ENCODE measurements around the gene FAM167B.

FAM167B gene

DNA sequence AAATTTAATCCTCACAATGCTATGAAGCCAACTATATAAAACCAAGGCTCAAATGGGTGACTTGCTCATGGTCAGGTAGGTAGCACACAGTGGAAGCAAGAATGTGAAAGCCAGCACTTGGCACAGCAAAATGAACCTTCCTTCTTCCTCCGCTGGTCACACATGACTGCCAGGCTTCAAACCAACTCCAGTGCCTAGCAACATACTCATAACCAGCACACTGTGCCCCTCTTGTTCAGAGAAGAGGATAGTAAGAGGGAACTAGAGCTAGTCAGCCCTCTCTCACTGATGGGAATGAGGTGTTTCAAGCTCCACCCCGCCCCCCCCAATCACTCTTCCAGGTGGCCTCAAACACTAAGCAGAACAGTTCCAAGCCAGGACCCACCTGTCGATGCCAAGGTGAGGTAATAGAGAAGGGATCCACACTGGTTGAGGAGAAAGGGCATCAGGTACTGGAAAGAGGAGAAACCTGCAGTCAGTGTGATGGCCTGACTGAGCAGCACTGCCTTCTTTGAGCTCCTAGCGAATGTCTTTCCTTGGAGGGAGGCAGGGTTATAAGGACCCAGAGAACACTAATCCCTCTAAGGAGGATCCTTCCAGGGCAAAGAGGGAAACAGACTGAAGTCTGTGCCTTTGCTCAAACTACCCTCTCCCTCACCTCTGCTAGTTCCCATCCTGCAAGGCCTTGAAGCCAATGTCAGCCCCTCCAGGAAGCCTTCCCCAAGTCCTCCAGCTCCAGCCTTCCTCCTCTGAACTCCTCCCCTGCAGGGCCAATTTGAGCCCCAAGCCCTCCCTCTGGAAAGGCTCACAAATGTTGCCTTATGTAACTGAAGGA lies 26.1 kb upstream of the FAM167B start:
- TF ChIP-seq NFIC (IDR thresholded peaks at IDR 0.05) = peak; percentile 30; the same call in 1 of the 2 replicates
- TF ChIP-seq, protein P1, sequence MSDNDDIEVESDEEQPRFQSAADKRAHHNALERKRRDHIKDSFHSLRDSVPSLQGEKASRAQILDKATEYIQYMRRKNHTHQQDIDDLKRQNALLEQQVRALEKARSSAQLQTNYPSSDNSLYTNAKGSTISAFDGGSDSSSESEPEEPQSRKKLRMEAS (IDR thresholded peaks at IDR 0.05) = no peak
- TF ChIP-seq TAF1 (IDR thresholded peaks at IDR 0.05; ENCODE audit: low read depth) = no peak

DNA sequence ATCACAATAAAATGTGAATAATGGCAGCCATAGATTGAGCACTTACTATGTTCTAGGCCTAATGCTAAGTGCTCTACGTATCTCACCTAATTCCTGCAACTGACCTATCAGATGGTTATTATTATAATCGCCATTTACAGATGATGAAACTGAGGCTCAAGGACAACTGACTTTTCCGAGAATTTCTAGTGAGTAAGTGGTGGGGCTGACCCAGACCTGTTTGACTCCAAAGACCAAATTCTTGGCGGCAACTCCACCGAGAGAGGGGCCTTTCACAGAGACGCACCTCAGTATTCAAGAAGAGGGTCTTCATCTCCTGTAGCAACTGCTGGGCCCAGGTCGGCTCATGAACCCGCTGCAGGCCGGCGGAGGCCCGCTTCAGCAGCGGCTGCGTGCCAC lies 25.4 kb upstream of the FAM167B start:
- TF ChIP-seq TCF12 (IDR thresholded peaks at IDR 0.05; ENCODE audit: low read depth) (no peak), FOXM1 (IDR thresholded peaks at IDR 0.05; ENCODE audit: borderline replicate concordance, low read depth) (no peak), TAF1 (IDR thresholded peaks at IDR 0.05; ENCODE audit: low read depth) (no peak), TEAD4 (IDR thresholded peaks at IDR 0.05) (no peak), EP300 (IDR thresholded peaks at IDR 0.05; ENCODE audit: borderline replicate concordance) (no peak), RAD21 (IDR thresholded peaks at IDR 0.05; ENCODE audit: low read depth) (no peak), NFIC (IDR thresholded peaks at IDR 0.05) (no peak), YY1 (IDR thresholded peaks at IDR 0.05; ENCODE audit: low read depth) (no peak), EGR1 (IDR thresholded peaks at IDR 0.05) (no peak), CEBPB (IDR thresholded peaks at IDR 0.05) (no peak), ZBTB7A (IDR thresholded peaks at IDR 0.05; ENCODE audit: low read depth) (no peak), CREB1 (IDR thresholded peaks at IDR 0.05; ENCODE audit: low read depth) (no peak)
- TF ChIP-seq, protein P2, sequence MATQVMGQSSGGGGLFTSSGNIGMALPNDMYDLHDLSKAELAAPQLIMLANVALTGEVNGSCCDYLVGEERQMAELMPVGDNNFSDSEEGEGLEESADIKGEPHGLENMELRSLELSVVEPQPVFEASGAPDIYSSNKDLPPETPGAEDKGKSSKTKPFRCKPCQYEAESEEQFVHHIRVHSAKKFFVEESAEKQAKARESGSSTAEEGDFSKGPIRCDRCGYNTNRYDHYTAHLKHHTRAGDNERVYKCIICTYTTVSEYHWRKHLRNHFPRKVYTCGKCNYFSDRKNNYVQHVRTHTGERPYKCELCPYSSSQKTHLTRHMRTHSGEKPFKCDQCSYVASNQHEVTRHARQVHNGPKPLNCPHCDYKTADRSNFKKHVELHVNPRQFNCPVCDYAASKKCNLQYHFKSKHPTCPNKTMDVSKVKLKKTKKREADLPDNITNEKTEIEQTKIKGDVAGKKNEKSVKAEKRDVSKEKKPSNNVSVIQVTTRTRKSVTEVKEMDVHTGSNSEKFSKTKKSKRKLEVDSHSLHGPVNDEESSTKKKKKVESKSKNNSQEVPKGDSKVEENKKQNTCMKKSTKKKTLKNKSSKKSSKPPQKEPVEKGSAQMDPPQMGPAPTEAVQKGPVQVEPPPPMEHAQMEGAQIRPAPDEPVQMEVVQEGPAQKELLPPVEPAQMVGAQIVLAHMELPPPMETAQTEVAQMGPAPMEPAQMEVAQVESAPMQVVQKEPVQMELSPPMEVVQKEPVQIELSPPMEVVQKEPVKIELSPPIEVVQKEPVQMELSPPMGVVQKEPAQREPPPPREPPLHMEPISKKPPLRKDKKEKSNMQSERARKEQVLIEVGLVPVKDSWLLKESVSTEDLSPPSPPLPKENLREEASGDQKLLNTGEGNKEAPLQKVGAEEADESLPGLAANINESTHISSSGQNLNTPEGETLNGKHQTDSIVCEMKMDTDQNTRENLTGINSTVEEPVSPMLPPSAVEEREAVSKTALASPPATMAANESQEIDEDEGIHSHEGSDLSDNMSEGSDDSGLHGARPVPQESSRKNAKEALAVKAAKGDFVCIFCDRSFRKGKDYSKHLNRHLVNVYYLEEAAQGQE (IDR thresholded peaks at IDR 0.05; ENCODE audit: low read depth) = no peak
- TF ChIP-seq, protein P1 (IDR thresholded peaks at IDR 0.05) = no peak
- TF ChIP-seq, protein P3, sequence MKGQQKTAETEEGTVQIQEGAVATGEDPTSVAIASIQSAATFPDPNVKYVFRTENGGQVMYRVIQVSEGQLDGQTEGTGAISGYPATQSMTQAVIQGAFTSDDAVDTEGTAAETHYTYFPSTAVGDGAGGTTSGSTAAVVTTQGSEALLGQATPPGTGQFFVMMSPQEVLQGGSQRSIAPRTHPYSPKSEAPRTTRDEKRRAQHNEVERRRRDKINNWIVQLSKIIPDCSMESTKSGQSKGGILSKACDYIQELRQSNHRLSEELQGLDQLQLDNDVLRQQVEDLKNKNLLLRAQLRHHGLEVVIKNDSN (IDR thresholded peaks at IDR 0.05) = no peak

DNA sequence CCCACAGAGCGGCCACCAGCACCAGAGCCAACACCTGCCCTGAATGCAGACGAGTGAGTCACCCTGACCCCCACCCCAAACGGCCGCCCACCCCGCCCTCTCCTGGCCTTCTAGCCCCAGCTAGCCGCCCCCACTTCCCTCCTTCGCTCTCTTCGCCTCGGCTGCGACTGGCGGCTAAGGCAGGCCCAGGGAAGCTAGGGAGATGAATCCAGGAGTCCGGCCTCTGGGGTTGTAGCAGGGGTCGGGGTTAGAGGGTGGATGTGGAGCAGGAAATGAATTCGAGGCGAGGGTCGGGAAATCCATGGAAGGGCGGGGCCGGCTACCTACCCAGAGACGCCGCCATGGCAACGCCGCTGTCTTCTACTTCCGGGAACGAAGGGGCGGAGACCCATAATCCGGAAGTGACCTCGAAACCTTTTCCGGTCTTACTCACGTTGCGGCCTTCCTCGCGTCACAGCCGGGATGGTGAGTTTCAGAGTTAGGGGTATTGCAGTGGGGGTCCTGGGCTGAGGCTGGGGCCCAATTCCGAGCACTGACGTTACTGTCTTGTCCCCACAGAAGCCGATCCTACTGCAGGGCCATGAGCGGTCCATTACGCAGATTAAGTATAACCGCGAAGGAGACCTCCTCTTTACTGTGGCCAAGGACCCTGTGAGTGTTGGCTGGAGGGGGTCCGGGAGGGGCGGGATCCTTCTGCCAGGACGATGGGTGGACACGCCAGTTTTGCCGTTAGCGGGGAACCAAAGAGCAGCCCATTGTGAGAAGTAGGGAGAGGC lies 24.9 kb upstream of the FAM167B start, which contains the start of the genes EIF3I and TMEM234:
EIF3I (plus strand) TSS at position 428 of the 776 bp plus-strand sequence; CDS start at position 463, 35 bp downstream.
TMEM234 (minus strand) TSS at position 374 of the 776 bp plus-strand sequence; CDS start at position 343, 31 bp downstream.
- peak; percentile 4; the same call in 1 of the 2 replicates for TF ChIP-seq TEAD4 (IDR thresholded peaks at IDR 0.05)
- TF ChIP-seq, protein P1 (IDR thresholded peaks at IDR 0.05) = peak; percentile 80
- TF ChIP-seq, protein P2 (IDR thresholded peaks at IDR 0.05; ENCODE audit: low read depth) = no peak
- TF ChIP-seq TCF12 (IDR thresholded peaks at IDR 0.05; ENCODE audit: low read depth) = peak; percentile 44; the same call in 1 of the 2 replicates
- peak; percentile 66 for TF ChIP-seq TAF1 (IDR thresholded peaks at IDR 0.05; ENCODE audit: low read depth)
- peak; percentile 70; the same call in 1 of the 2 replicates for TF ChIP-seq CREB1 (IDR thresholded peaks at IDR 0.05; ENCODE audit: low read depth)
- TF ChIP-seq YY1 (IDR thresholded peaks at IDR 0.05; ENCODE audit: low read depth) = peak; percentile 75
- TF ChIP-seq RAD21 (IDR thresholded peaks at IDR 0.05; ENCODE audit: low read depth) = no peak
- TF ChIP-seq, protein P3 (IDR thresholded peaks at IDR 0.05) = no peak
- TF ChIP-seq FOXM1 (IDR thresholded peaks at IDR 0.05; ENCODE audit: borderline replicate concordance, low read depth) = no peak
- TF ChIP-seq CEBPB (IDR thresholded peaks at IDR 0.05) = no peak
- peak; percentile 75 for TF ChIP-seq ZBTB7A (IDR thresholded peaks at IDR 0.05; ENCODE audit: low read depth)
- TF ChIP-seq EP300 (IDR thresholded peaks at IDR 0.05; ENCODE audit: borderline replicate concordance) = peak; percentile 37; the same call in 1 of the 2 replicates
- no peak for TF ChIP-seq NFIC (IDR thresholded peaks at IDR 0.05)
- TF ChIP-seq EGR1 (IDR thresholded peaks at IDR 0.05) = 0 out of 2 replicates have a peak, but pooled peaks have one; percentile 10

DNA sequence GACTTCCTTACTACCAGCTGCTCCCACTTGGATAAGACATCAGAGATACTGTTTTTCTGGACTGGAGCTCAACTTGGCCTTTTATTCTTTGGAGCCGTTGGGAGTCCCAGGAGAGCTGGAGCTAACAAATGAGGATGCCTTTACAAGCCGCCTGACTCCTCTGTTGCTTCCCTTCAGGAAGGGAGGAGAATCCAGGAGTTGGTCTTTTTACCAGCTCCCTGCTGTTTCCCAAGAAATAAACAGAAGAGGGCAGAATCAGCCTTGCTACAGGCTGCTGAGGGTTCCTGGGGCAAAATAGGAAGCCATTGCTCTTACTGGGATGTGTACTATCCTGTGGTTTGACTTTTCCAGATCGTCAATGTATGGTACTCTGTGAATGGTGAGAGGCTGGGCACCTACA lies 23.3 kb upstream of the FAM167B start:
- TF ChIP-seq, protein P3 (IDR thresholded peaks at IDR 0.05) = no peak
- TF ChIP-seq, protein P1 (IDR thresholded peaks at IDR 0.05) = no peak
- TF ChIP-seq TCF12 (IDR thresholded peaks at IDR 0.05; ENCODE audit: low read depth) (no peak), RAD21 (IDR thresholded peaks at IDR 0.05; ENCODE audit: low read depth) (peak; percentile 0; the same call in 1 of the 2 replicates), EP300 (IDR thresholded peaks at IDR 0.05; ENCODE audit: borderline replicate concordance) (no peak)
- TF ChIP-seq, protein P2 (IDR thresholded peaks at IDR 0.05; ENCODE audit: low read depth) = no peak

Measured in Ishikawa (cell line).